Psoas muscle (tissue), 8 donors: Measurements from ENCODE around the gene MRPL43. TPM values are rescaled to one million over a fixed set of nuclear protein-coding genes. Genes with fewer than 3 reads are reported as not detected.

ENCODE experiments used
- ATAC-seq, 4 donors: fragments of 200-7000 bp; cut with Tn5 transposase; one replicate each; pipeline ENCODE4 v1.9.1; 2020; ENCODE audit warnings: moderate library complexity in 3 of 4, mild to moderate bottlenecking in 2 of 4
- DNase-seq, 2 donors: peaks; one replicate each; pipeline ENCODE4 v3.0.0-alpha.2; 2020
- H3K27ac ChIP-seq: fragments of 200-600 bp; one replicate; pipeline ENCODE4 v1.8.0; 2022
- H3K27me3 ChIP-seq, 3 donors: fragments of 200-600 bp in 1 of 3; one replicate each; pipeline versions ENCODE4 v1.6.1 to v1.8.0; 2013 to 2022; ENCODE audit warnings: low read length in 2 of 3, mild to moderate bottlenecking in 2 of 3, moderate library complexity in 1 of 3; ENCODE audit not compliant: insufficient read depth in 3 of 3
- H3K36me3 ChIP-seq, 2 donors: fragments of 200-600 bp in 1 of 2; one replicate each; pipeline versions ENCODE4 v1.6.1 to v1.8.0; 2013 to 2022; ENCODE audit warnings: low read depth in 1 of 2, mild to moderate bottlenecking in 1 of 2, moderate library complexity in 1 of 2; ENCODE audit not compliant: insufficient read depth in 1 of 2
- H3K4me1 ChIP-seq: fragments of 200-600 bp; one replicate; pipeline ENCODE4 v1.8.0; 2022
- H3K4me3 ChIP-seq: fragments of 200-600 bp; one replicate; pipeline ENCODE4 v1.8.0; 2022; ENCODE audit warnings: mild to moderate bottlenecking
- H3K9me3 ChIP-seq: fragments of 200-600 bp; one replicate; pipeline ENCODE4 v1.8.0; 2022
- CTCF ChIP-seq: fragments of 200-600 bp; IDR thresholded peaks from one replicate; pipeline ENCODE4 v1.8.0; 2022; ENCODE audit warnings: antibody characterized with exemption
- WGBS, 3 donors: extraction: QIAGEN DNeasy Blood & Tissue Kit; methylation state at CpG; one replicate each; pipeline versions ENCODE4 v1.1.6 to v1.1.7; 2013; 5-methylcytosine and 5-hydroxymethylcytosine counted together
- intact Hi-C, 2 donors: fragments of 100-400 bp; cut with DNase I; formaldehyde crosslinking; loops; one replicate each; pipeline versions ENCODE4 v1.11.0 to v1.14.2; 2022
- polyA plus RNA-seq, 3 donors: library from polyadenylated mRNA; stranded (reverse); fragments of 200-250 nt; gene quantifications; one replicate each; pipeline ENCODE4 v1.2.3, GENCODE V29; 2013
- total RNA-seq, 4 donors: library from RNA; stranded (reverse); fragmentation: NEBNext Ultra II Directional in 2 of 4; extraction: Animal tissue kit (Norgen Biotek cat#: 25700) in 2 of 4; gene quantifications; one replicate each; pipeline versions ENCODE4 v1.2.1 to v1.2.4, GENCODE V29; 2021 to 2023
- donor health status: healthy with polysubstance abuse.
- donor health status: DM: no; HTN: no; CAD: no; lungs with moderate emphysema.
- donor health status: Bipolar disorder and iron deficiency.
- donor health status: healthy.
- donor health status: DM: yes; HTN: yes; CAD: no.
- donor health status: DM: no; HTN: no; CAD: no.
- donor health status: DM: no; HTN: no; CAD: no.
- donor health status: DM: yes; HTN: yes; CAD: no.

The MRPL43 gene
- total and polyA plus RNA-seq, 7 donors: 56.6 to 159 (median 90.1) TPM

- no peak for TF ChIP-seq CTCF
- Histone ChIP-seq H3K27ac (no peak overlapping the region), H3K4me3 (no peak overlapping the region), H3K36me3 (peaks cover 0 to 5% of the 10 kb centered on the region in 2 donors), H3K9me3 (no peaks in the 10 kb centered on the region), H3K4me1 (peaks cover 6% of the 10 kb centered on the region), H3K27me3 (no peaks in the 10 kb centered on the region)
- 71 to 79% (median 74%) methylated on average over 4 of the region's 4 CpGs for WGBS, 3 donors
- intact Hi-C loops: no loop called here
- DNase-seq: peak in 1 of 2 donors; percentile 10
- no peak for ATAC-seq
These were observed 16.1 kb downstream of the MRPL43 start for GRCh38 chr10:100970914-100971811.

- no peak for TF ChIP-seq CTCF
- ATAC-seq (peak in 2 of 4 donors; percentile 39 to 46), DNase-seq (peak in 1 of 2 donors; percentile 29)
- Histone ChIP-seq H3K27me3 (no peaks in the 10 kb centered on the region), H3K9me3 (no peaks in the 10 kb centered on the region), H3K36me3 (peaks cover 3 to 12% of the 10 kb centered on the region in 2 donors), H3K4me3 (peak overlapping the region; percentile 71), H3K27ac (no peak overlapping the region), H3K4me1 (peaks cover 6% of the 10 kb centered on the region)
- intact Hi-C loops: no loop called here
- 45 to 55% (median 48%) methylated on average over 13 of the region's 13 CpGs for WGBS, 3 donors
These were observed 17.0 kb downstream of the MRPL43 start for GRCh38 chr10:100970076-100970913.

- DNase-seq: peak; percentile 50 to 69
- WGBS, 3 donors: 2 to 4% (median 3%) methylated on average over 37 to 70 of the region's 70 CpGs
- peak; percentile 65 for TF ChIP-seq CTCF
- Histone ChIP-seq H3K4me1 (peaks cover 6% of the 10 kb centered on the region), H3K27ac (no peak within 1 kb of the TSS), H3K9me3 (no peaks in the 10 kb centered on the region), H3K4me3 (peak within 1 kb of the TSS; percentile 71), H3K36me3 (peaks cover 3 to 21% of the 10 kb centered on the region in 2 donors), H3K27me3 (no peaks in the 10 kb centered on the region)
- intact Hi-C loops: loop anchor here (2.0 to 10.0 kb wide), 2 partner anchors 45 kb away; no protein-coding TSS in a partner anchor
- peak; percentile 80 to 91 (median 85) for ATAC-seq
These were observed 17.9 kb downstream of the MRPL43 start, which contains the start of gene SEMA4G for GRCh38 chr10:100969187-100970075. TSS of gene SEMA4G (plus strand) at chr10:100969504. CDS start at chr10:100972913, 3,409 bp downstream.

GRCh38 chr10:100968863-100969186 is 18.5 kb downstream of the MRPL43 start:
- no peak for TF ChIP-seq CTCF
- peaks cover 6% of the 10 kb centered on the region for H3K4me1 ChIP-seq
- intact Hi-C loops: loop anchor here (2.0 to 10.0 kb wide), 2 partner anchors 46 kb away; no protein-coding TSS in a partner anchor
- 14 to 20% (median 16%) methylated on average over 9 of the region's 9 CpGs for WGBS, 3 donors
- H3K36me3 ChIP-seq: peaks cover 3 to 27% of the 10 kb centered on the region in 2 donors
- H3K9me3 ChIP-seq: no peaks in the 10 kb centered on the region
- peak overlapping the region; percentile 71 for H3K4me3 ChIP-seq
- DNase-seq (no peak), ATAC-seq (peak in 3 of 4 donors; percentile 35 to 57 (median 42))
- H3K27me3 ChIP-seq: no peaks in the 10 kb centered on the region
- no peak overlapping the region for H3K27ac ChIP-seq
